Effector memory CD4-positive, alpha-beta T cell (primary cell): ENCODE measurements around the gene KSR2.

Experiments used
- DNase-seq, 3 donors: peaks; one replicate each; pipeline ENCODE4 v3.0.0-alpha.2; 2020
- H3K27ac ChIP-seq: 2 replicates; pipeline ENCODE4 v1.7.0; 2013; ENCODE audit warnings: mild to moderate bottlenecking, low read length, moderate library complexity; ENCODE audit not compliant: insufficient read depth, poor library complexity, severe bottlenecking
- H3K27me3 ChIP-seq: replicated peaks from 2 replicates; pipeline ENCODE4 v1.7.0; 2013; ENCODE audit warnings: mild to moderate bottlenecking, low read length; ENCODE audit not compliant: insufficient read depth, control insufficient read depth, poor library complexity, severe bottlenecking
- H3K36me3 ChIP-seq: 2 replicates; pipeline ENCODE4 v1.7.0; 2013; ENCODE audit warnings: mild to moderate bottlenecking, low read length, moderate library complexity; ENCODE audit not compliant: control insufficient read depth, insufficient read depth
- H3K4me1 ChIP-seq: 2 replicates; pipeline ENCODE4 v1.7.0; 2013; ENCODE audit warnings: low read length, mild to moderate bottlenecking; ENCODE audit not compliant: control insufficient read depth, insufficient read depth, poor library complexity, severe bottlenecking
- H3K4me3 ChIP-seq: 2 replicates; pipeline ENCODE4 v1.7.0; 2013; ENCODE audit warnings: low read length, low read depth, mild to moderate bottlenecking; ENCODE audit not compliant: insufficient read depth, poor library complexity, severe bottlenecking
- H3K9me3 ChIP-seq: 2 replicates; pipeline ENCODE4 v1.7.0; 2013; ENCODE audit warnings: mild to moderate bottlenecking, low read length, moderate library complexity; ENCODE audit not compliant: control insufficient read depth

Gene KSR2

DNA sequence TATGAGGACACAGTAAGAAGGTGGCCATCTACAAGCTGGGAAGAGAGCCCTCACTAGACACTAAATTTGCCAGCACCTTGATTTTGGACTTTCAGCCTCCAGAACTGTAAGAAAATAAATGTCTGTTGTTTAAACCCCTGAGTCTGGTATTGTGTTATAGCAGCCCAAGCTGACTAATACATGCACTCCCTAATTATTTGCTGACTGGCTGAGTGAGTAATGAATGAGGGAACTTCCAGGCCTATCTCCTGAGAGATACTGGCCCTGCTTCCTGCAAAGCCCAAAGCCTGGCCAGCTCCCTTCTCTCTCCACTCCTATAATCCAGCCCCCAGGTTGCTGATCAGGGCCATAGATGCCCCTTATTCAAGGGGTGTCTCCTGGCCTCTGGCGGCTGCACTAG, 487.3 kb downstream of the KSR2 start:
- H3K4me3 ChIP-seq: no peak overlapping the region
- no peaks in the 10 kb centered on the region for H3K4me1 ChIP-seq
- H3K27me3 ChIP-seq: no peaks in the 10 kb centered on the region
- no peak overlapping the region for H3K27ac ChIP-seq
- no peaks in the 10 kb centered on the region for H3K36me3 ChIP-seq
- no peaks in the 10 kb centered on the region for H3K9me3 ChIP-seq
- no peak for DNase-seq

- H3K9me3 ChIP-seq: peaks cover 3% of the 10 kb centered on the region
- no peaks in the 10 kb centered on the region for H3K36me3 ChIP-seq
- H3K27ac ChIP-seq: no peak overlapping the region
- H3K4me1 ChIP-seq: no peaks in the 10 kb centered on the region
- H3K4me3 ChIP-seq: no peak overlapping the region
- no peaks in the 10 kb centered on the region for H3K27me3 ChIP-seq
- DNase-seq: no peak
Measured at GRCh38 chr12:117476341-117476740, 492.4 kb downstream of the KSR2 start.

DNA sequence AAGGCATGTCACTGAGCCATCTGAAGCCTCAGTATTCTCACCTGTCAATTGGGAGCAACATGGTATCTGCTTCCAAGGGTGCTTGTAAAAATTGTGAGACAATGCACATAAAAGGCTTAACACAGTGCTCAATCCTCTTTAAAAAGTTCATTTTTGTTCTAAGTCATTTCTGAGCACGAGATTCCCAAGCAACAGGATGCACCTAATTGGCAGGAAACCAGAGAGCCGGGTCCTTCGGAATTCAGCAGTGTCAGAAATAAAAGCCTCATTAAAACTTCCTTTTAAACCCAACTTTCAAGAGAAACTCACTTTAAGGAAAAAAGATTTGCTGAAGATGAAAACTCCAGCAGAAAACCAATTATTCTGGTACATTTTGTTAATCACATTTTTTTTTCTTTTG, 494.9 kb downstream of the KSR2 start:
- H3K36me3 ChIP-seq: no peaks in the 10 kb centered on the region
- peaks cover 8% of the 10 kb centered on the region for H3K9me3 ChIP-seq
- no peak overlapping the region for H3K4me3 ChIP-seq
- H3K27me3 ChIP-seq: no peaks in the 10 kb centered on the region
- DNase-seq: no peak
- no peak overlapping the region for H3K27ac ChIP-seq
- no peaks in the 10 kb centered on the region for H3K4me1 ChIP-seq

DNA sequence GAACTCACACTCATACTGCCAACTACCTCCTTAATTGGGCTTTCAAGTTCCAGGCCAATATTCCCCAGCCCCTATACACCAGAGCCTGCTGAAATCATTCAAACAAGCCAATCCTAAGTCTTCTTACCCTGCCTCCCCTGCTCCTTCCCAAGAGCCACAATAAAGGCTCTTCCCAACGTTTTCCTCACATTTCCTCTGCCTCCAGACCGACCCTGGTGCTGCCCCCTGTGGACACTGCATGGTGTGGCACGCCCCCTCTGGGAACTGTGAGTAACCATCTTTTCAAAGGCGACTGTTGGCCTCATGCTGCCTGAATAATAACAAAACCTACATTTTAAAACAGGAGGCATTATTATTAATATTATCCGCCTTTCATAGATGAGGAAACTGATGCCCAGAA, 495.8 kb downstream of the KSR2 start:
- Histone ChIP-seq H3K9me3 (peaks cover 8% of the 10 kb centered on the region), H3K27ac (no peak overlapping the region), H3K27me3 (no peaks in the 10 kb centered on the region), H3K36me3 (no peaks in the 10 kb centered on the region), H3K4me1 (no peaks in the 10 kb centered on the region), H3K4me3 (no peak overlapping the region)
- no peak for DNase-seq

DNA sequence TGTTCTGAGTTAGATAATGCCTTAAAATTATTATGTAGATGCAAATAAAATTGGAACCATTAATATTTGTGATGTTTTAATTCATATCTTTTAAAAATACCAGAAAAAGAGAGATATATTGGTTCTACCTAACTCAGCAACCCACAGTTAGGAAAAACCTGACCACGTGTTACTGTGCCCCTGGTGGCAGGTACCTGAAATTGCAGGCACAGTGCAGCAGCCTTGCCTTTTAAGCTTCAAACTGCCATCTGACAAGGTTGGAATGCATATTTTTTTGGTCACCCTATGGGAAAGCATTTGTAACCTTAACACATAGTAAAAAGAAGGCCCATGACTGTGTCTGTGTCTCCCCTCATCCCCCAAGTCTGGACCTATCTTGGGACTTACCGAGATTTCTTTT, 498.0 kb downstream of the KSR2 start:
- Histone ChIP-seq H3K27me3 (no peaks in the 10 kb centered on the region), H3K27ac (no peak overlapping the region), H3K4me3 (no peak overlapping the region), H3K4me1 (no peaks in the 10 kb centered on the region), H3K36me3 (no peaks in the 10 kb centered on the region), H3K9me3 (peaks cover 5% of the 10 kb centered on the region)
- DNase-seq: no peak

- Histone ChIP-seq H3K36me3 (no peaks in the 10 kb centered on the region), H3K4me3 (no peak overlapping the region), H3K4me1 (no peaks in the 10 kb centered on the region), H3K27ac (no peak overlapping the region), H3K27me3 (no peaks in the 10 kb centered on the region), H3K9me3 (peaks cover 5% of the 10 kb centered on the region)
- DNase-seq: no peak
Measured at GRCh38 chr12:117469883-117470483, 498.8 kb downstream of the KSR2 start.

GRCh38 chr12:117468016-117468415, 500.8 kb downstream of the KSR2 start:
- H3K27me3 ChIP-seq: no peaks in the 10 kb centered on the region
- H3K27ac ChIP-seq: no peak overlapping the region
- no peaks in the 10 kb centered on the region for H3K4me1 ChIP-seq
- DNase-seq: no peak
- no peak overlapping the region for H3K4me3 ChIP-seq
- peaks cover 5% of the 10 kb centered on the region for H3K9me3 ChIP-seq
- H3K36me3 ChIP-seq: no peaks in the 10 kb centered on the region

- no peak for DNase-seq
- Histone ChIP-seq H3K4me1 (no peaks in the 10 kb centered on the region), H3K27me3 (no peaks in the 10 kb centered on the region), H3K36me3 (no peaks in the 10 kb centered on the region), H3K27ac (no peak overlapping the region), H3K9me3 (peaks cover 5% of the 10 kb centered on the region), H3K4me3 (no peak overlapping the region)
Measured at GRCh38 chr12:117467588-117467987, 501.2 kb downstream of the KSR2 start.

DNA sequence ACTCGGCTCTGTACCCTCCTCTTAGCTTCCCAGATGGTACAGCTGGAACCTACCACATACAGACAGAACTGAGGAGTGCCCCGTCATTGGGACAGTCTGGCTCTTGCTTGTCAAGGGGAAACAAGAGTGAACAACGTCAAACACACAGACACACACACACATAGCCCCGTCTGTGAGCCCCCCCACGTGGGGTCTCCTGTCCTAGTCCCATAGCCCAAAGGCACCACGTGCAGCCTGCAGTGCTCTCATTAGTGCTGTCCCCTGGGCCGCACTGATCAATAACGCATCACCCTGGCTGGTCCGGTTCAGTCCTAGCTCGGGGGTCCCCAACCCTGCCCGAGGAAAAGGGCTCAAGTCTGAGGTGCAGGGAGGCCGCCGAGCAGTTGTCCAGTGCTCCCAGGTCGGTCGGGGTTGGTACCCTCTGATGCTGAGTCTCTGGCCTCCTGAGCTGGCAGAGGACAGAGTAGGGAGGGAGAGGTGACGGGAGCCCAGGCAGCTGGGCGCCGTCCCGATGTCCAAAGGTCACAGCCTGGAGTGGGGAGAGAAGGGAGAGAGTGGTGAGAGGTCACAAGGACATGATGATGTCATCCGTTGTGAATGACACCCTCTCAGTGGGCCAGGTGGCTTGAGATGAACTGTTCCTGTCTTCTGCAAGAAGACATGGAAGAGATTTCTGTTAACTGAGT, 502.0 kb downstream of the KSR2 start:
- H3K36me3 ChIP-seq: no peaks in the 10 kb centered on the region
- no peaks in the 10 kb centered on the region for H3K4me1 ChIP-seq
- peaks cover 5% of the 10 kb centered on the region for H3K9me3 ChIP-seq
- DNase-seq: no peak
- no peak overlapping the region for H3K4me3 ChIP-seq
- H3K27me3 ChIP-seq: no peaks in the 10 kb centered on the region
- H3K27ac ChIP-seq: no peak overlapping the region

DNA sequence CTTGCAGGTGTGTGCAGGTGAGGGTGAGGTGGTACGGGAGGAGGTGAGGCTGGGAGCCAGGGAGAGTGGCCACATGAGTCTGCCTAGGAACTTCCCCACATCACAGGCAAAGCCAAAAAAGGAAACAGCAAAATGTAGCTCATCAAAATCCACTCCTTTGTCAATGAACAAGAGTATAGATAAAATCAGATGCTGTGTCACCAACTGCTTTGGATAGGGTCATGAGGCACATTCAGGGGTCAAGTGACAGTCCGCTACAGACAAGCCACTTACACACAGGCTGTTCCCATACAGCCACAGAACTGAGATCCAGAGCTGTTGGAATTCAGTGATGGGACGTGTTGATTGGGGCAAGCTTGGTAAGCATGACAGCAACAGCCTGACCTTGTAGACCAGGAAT, 507.1 kb downstream of the KSR2 start:
- no peak for DNase-seq
- no peak overlapping the region for H3K27ac ChIP-seq
- no peak overlapping the region for H3K4me3 ChIP-seq
- H3K36me3 ChIP-seq: no peaks in the 10 kb centered on the region
- H3K9me3 ChIP-seq: no peaks in the 10 kb centered on the region
- no peaks in the 10 kb centered on the region for H3K4me1 ChIP-seq
- no peaks in the 10 kb centered on the region for H3K27me3 ChIP-seq
